CD14-positive monocyte (primary cell): Measurements from ENCODE around the gene MRPL43. TPM values are rescaled to one million over a fixed set of nuclear protein-coding genes. Genes with fewer than 3 reads are reported as not detected.

Experiments
- DNase-seq, 3 donors: peaks; one replicate each; pipeline ENCODE4 v3.0.0-alpha.2; 2011 to 2022
- H2AFZ ChIP-seq: 2 replicates; pipeline ENCODE4 v1.6.0; 2012; ENCODE audit warnings: mild to moderate bottlenecking, low read depth, low read length, inconsistent platforms; ENCODE audit not compliant: insufficient read depth, poor library complexity, severe bottlenecking
- H3K27ac ChIP-seq, 2 donors: 1 replicate in 1 of 2; 2 replicates in 1 of 2; pipeline ENCODE4 v1.5.1; 2012 to 2013; ENCODE audit warnings: low read length in 2 of 2, control low read depth in 1 of 2, inconsistent platforms in 1 of 2, low read depth in 1 of 2, mild to moderate bottlenecking in 1 of 2
- H3K27me3 ChIP-seq, 2 donors: one replicate each; pipeline versions ENCODE4 v1.6.0 to v1.6.1; 2011 to 2013; ENCODE audit warnings: low read length in 2 of 2; ENCODE audit not compliant: control insufficient read depth in 2 of 2, insufficient read depth in 2 of 2
- H3K36me3 ChIP-seq, 2 donors: replicated peaks in 1 of 2; 1 replicate in 1 of 2; 2 replicates in 1 of 2; pipeline versions ENCODE4 v1.5.1 to v1.6.1; 2012 to 2013; ENCODE audit warnings: low read length in 2 of 2, control low read depth in 1 of 2, inconsistent platforms in 1 of 2, mild to moderate bottlenecking in 1 of 2; ENCODE audit not compliant: insufficient read depth in 2 of 2, control insufficient read depth in 1 of 2
- H3K4me1 ChIP-seq, 2 donors: 1 replicate in 1 of 2; 2 replicates in 1 of 2; pipeline versions ENCODE4 v1.5.1 to v1.6.1; 2012 to 2013; ENCODE audit warnings: low read length in 2 of 2, control low read depth in 1 of 2, inconsistent platforms in 1 of 2, mild to moderate bottlenecking in 1 of 2, moderate library complexity in 1 of 2; ENCODE audit not compliant: insufficient read depth in 2 of 2, control insufficient read depth in 1 of 2
- H3K4me2 ChIP-seq: replicated peaks from 2 replicates; pipeline ENCODE3; 2012; ENCODE audit warnings: low read length, moderate library complexity, mild to moderate bottlenecking; ENCODE audit not compliant: poor library complexity, severe bottlenecking; ENCODE audit errors: extremely low read depth
- H3K4me3 ChIP-seq, 3 experiments: fragments of 200-600 bp in 1 of 3; sonication (generic) in 1 of 3; replicated peaks in 1 of 3; 1 replicate in 2 of 3; 2 replicates in 1 of 3; pipeline ENCODE4 v1.5.1; 2011 to 2013; ENCODE audit warnings: low read length in 3 of 3, mild to moderate bottlenecking in 3 of 3, control low read depth in 2 of 3, low read depth in 2 of 3, inconsistent platforms in 1 of 3, moderate library complexity in 1 of 3
- H3K79me2 ChIP-seq: 2 replicates; pipeline ENCODE4 v1.6.0; 2012; ENCODE audit warnings: mild to moderate bottlenecking, control low read depth, inconsistent platforms, low read length, moderate library complexity; ENCODE audit not compliant: insufficient read depth
- H3K9ac ChIP-seq: 2 replicates; pipeline ENCODE4 v1.6.0; 2017; ENCODE audit warnings: low read length, mild to moderate bottlenecking; ENCODE audit not compliant: insufficient read depth, poor library complexity, severe bottlenecking
- H3K9me3 ChIP-seq, 2 donors: replicated peaks in 1 of 2; 1 replicate in 1 of 2; 2 replicates in 1 of 2; pipeline versions ENCODE4 v1.5.1 to v1.6.1; 2012 to 2013; ENCODE audit warnings: low read length in 2 of 2, control low read depth in 1 of 2; ENCODE audit not compliant: control insufficient read depth in 1 of 2, insufficient read depth in 1 of 2
- H4K20me1 ChIP-seq: 2 replicates; pipeline ENCODE4 v1.6.0; 2012; ENCODE audit warnings: mild to moderate bottlenecking, low read length, control low read depth, moderate library complexity; ENCODE audit not compliant: insufficient read depth
- H3K27ac Mint-ChIP-seq, 7 donors: one replicate each; pipeline ENCODE4 v1.8.0; 2020; ENCODE audit warnings: mild to moderate bottlenecking in 7 of 7, mixed read lengths in 7 of 7, moderate library complexity in 6 of 7, inconsistent platforms in 2 of 7
- H3K27me3 Mint-ChIP-seq, 3 donors: one replicate each; pipeline ENCODE4 v1.8.0; 2021 to 2022; ENCODE audit warnings: low read depth in 3 of 3, mild to moderate bottlenecking in 3 of 3, mixed read lengths in 3 of 3, moderate library complexity in 3 of 3, inconsistent platforms in 1 of 3
- H3K36me3 Mint-ChIP-seq, 2 donors: one replicate each; pipeline ENCODE4 v1.8.0; 2020; ENCODE audit warnings: mixed read lengths in 2 of 2, inconsistent platforms in 1 of 2, mild to moderate bottlenecking in 1 of 2
- H3K4me1 Mint-ChIP-seq: one replicate; pipeline ENCODE4 v1.8.0; 2020; ENCODE audit warnings: mild to moderate bottlenecking, mixed read lengths
- H3K4me3 Mint-ChIP-seq, 2 donors: one replicate each; pipeline ENCODE4 v1.8.0; 2020; ENCODE audit warnings: mild to moderate bottlenecking in 2 of 2, mixed read lengths in 2 of 2, moderate library complexity in 1 of 2
- H3K9me3 Mint-ChIP-seq, 7 donors: one replicate each; pipeline ENCODE4 v1.8.0; 2020 to 2022; ENCODE audit warnings: mixed read lengths in 7 of 7, mild to moderate bottlenecking in 6 of 7, moderate library complexity in 6 of 7, inconsistent platforms in 2 of 7
- CTCF ChIP-seq: fragments of 200-600 bp; IDR thresholded peaks from one replicate; pipeline ENCODE4 v1.8.0; 2022; ENCODE audit warnings: antibody characterized with exemption, mild to moderate bottlenecking
- WGBS: methylation state at CpG from one replicate; pipeline ENCODE4 v1.1.5; 2013; ENCODE audit warnings: missing lambda C conversion rate; ENCODE audit not compliant: insufficient coverage; 5-methylcytosine and 5-hydroxymethylcytosine counted together
- intact Hi-C, 2 donors: fragments of 100-400 bp; cut with micrococcal nuclease; formaldehyde crosslinking; loops; one replicate each; pipeline versions ENCODE4 v1.15.0 to v1.15.1; 2023
- polyA plus RNA-seq, 3 donors: library from polyadenylated mRNA; depleted of rRNA in 1 of 3; unstranded in 2 of 3; stranded (reverse) in 1 of 3; fragments of 300-500 nt in 2 of 3; fragments of >200 nt in 1 of 3; fragmentation: Illumina TruSeq in 2 of 3; gene quantifications; 1 replicate in 2 of 3; 2 replicates in 1 of 3; pipeline ENCODE4 v1.2.3, GENCODE V29; 2012 to 2021

MRPL43 gene
- polyA plus RNA-seq, 3 donors: 69.5 to 123 (median 98.0) TPM

GRCh38 chr10:100983868-100984671, 3.2 kb downstream of the MRPL43 start:
- no peak overlapping the region for H3K4me3 Mint-ChIP-seq
- WGBS: 91% methylated on average over 8 of the region's 13 CpGs

More at GRCh38 chr10:100983868-100984671, 3.2 kb downstream of the MRPL43 start:
- Histone ChIP-seq H3K9ac (no peak overlapping the region), H3K4me1 (peaks cover 16 to 24% of the 10 kb centered on the region in 2 donors), H3K4me3 (no peak overlapping the region), H3K4me2 (no peak overlapping the region), H2AFZ (no peak overlapping the region), H3K27me3 (no peaks in the 10 kb centered on the region), H4K20me1 (no peaks in the 10 kb centered on the region), H3K27ac (no peak overlapping the region), H3K36me3 (peaks cover 13 to 54% of the 10 kb centered on the region in 2 donors), H3K9me3 (no peaks in the 10 kb centered on the region), H3K79me2 (peaks cover 26% of the 10 kb centered on the region)
- no peak for DNase-seq
- intact Hi-C loops: loop anchor here in 1 of 2 donors (10.0 kb wide), 1 partner anchor 69 kb away; the partner anchor contains the start of gene SLF2
- Mint-ChIP-seq H3K27ac (peak overlapping the region in 1 of 7 donors; percentile 43), H3K9me3 (peaks cover 0 to 6% (median 4%) of the 10 kb centered on the region in 7 donors), H3K4me1 (peaks cover 24% of the 10 kb centered on the region), H3K27me3 (peaks cover 0 to 2% (median 0%) of the 10 kb centered on the region in 3 donors), H3K36me3 (peaks cover 40 to 43% of the 10 kb centered on the region in 2 donors)
- no peak for TF ChIP-seq CTCF
